PFSK-1 (cell line): ENCODE results near the gene MTA3.

Source experiments
- FOXP2 ChIP-seq: optimal IDR thresholded peaks from 2 replicates; pipeline ENCODE3; 2011; ENCODE audit warnings: borderline replicate concordance, control low read depth, inconsistent platforms; ENCODE audit not compliant: insufficient read depth; ENCODE audit errors: extremely low read length, extremely low read depth
- POLR2AphosphoS5 ChIP-seq: IDR thresholded peaks from 2 replicates; pipeline ENCODE4 v1.6.1; 2012; ENCODE audit warnings: low read depth, mild to moderate bottlenecking, control low read depth, low read length, moderate library complexity
- REST ChIP-seq, 2 experiments: IDR thresholded peaks; 2 replicates each; pipeline versions ENCODE4 v1.6.1 to v1.8.0; 2011 to 2012; ENCODE audit warnings: low read depth in 2 of 2, low read length in 2 of 2, control low read depth in 1 of 2, inconsistent platforms in 1 of 2, mild to moderate bottlenecking in 1 of 2, moderate library complexity in 1 of 2; ENCODE audit not compliant: insufficient read depth in 1 of 2
- SIN3A ChIP-seq: IDR thresholded peaks from 2 replicates; pipeline ENCODE4 v1.6.1; 2012; ENCODE audit warnings: mild to moderate bottlenecking, low read length, moderate library complexity, borderline replicate concordance; ENCODE audit not compliant: insufficient read depth
- TAF1 ChIP-seq: IDR thresholded peaks from 2 replicates; pipeline ENCODE4 v1.6.1; 2012; ENCODE audit warnings: low read length, control low read depth, borderline replicate concordance; ENCODE audit not compliant: insufficient read depth

The MTA3 gene

GRCh38 chr2:42796427-42797248, 228.2 kb downstream of the MTA3 start:
- TF ChIP-seq SIN3A (no peak), FOXP2 (no peak), POLR2AphosphoS5 (no peak), TAF1 (no peak), REST (IDR thresholded peaks at IDR 0.05; ENCODE audit: insufficient read depth in 1 of 2, low read depth in 2 of 2, low read length in 2 of 2) (no peak)

- TF ChIP-seq SIN3A: no peak
- no peak for TF ChIP-seq TAF1
- TF ChIP-seq POLR2AphosphoS5: no peak
- TF ChIP-seq FOXP2: no peak
- TF ChIP-seq REST (IDR thresholded peaks at IDR 0.05; ENCODE audit: insufficient read depth in 1 of 2, low read depth in 2 of 2, low read length in 2 of 2): no peak
Observed at GRCh38 chr2:42797281-42797680, 228.8 kb downstream of the MTA3 start.

DNA sequence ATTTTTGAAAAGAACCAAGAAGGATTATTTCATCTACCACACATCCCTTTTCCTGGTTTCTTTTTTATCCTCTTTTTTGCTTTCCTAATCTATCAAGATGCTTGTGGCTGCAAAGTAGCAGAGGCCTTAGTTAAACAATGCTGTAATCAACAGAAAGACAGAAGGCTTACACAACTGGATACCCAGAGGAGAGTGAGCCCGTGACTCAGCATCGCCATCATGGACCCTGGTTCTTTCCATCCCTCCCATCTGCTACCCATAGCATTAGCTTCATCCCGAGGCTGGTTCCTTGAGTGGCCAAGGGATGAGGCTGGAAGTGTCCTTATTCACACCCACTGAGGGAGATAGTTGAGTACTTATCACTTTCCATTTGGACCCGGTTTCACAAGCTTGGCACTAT, 231.4 kb downstream of the MTA3 start:
- TF ChIP-seq FOXP2 (no peak), REST (IDR thresholded peaks at IDR 0.05; ENCODE audit: insufficient read depth in 1 of 2, low read depth in 2 of 2, low read length in 2 of 2) (no peak)

- TF ChIP-seq TAF1: no peak
Observed at GRCh38 chr2:42800461-42800962, 232.1 kb downstream of the MTA3 start.

DNA sequence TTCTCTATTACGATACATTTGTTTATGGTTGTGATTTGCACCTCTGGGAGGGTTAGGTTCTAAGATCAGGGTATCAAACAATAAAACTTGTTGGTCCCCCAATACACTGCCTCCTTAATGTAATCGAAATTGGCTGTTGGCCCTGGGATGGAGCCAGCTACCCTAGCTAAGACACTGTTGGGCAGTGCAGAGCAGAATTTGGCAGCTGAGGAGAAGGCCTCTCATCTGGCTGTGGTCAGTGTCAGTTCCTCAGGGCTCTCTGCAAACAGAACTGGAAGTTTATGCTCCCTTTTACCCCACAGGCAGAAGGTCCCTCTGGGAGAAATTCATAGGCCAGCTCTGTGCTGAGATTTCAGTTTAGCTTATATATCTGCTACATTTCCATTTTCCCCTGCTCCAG, 232.5 kb downstream of the MTA3 start:
- TF ChIP-seq REST (IDR thresholded peaks at IDR 0.05; ENCODE audit: insufficient read depth in 1 of 2, low read depth in 2 of 2, low read length in 2 of 2) (no peak), SIN3A (no peak), FOXP2 (no peak), TAF1 (no peak), POLR2AphosphoS5 (no peak)
